HepG2 (cell line): ENCODE data around the gene ADARB2.

Experiments used
- AGO2 ChIP-seq: fragments of 200-400 bp; formaldehyde crosslinking; optimal IDR thresholded peaks from 2 replicates; pipeline ENCODE3; 2017; ENCODE audit warnings: mild to moderate bottlenecking, low read depth, low read length, moderate library complexity
- IKZF4 ChIP-seq: sonication (generic); formaldehyde crosslinking; IDR thresholded peaks from 2 replicates; pipeline ENCODE4 v1.5.1; 2020; ENCODE audit warnings: borderline replicate concordance, mild to moderate bottlenecking, low read depth, missing genetic modification reagents; ENCODE audit errors: not compliant biosample characterization
- NR3C1 ChIP-seq: sonication (generic); formaldehyde crosslinking; IDR thresholded peaks from 2 replicates; pipeline ENCODE4 v1.4.0; 2020; ENCODE audit warnings: missing genetic modification reagents
- POLR2AphosphoS5 ChIP-seq: IDR thresholded peaks from 2 replicates; pipeline ENCODE4 v1.6.1; 2012; ENCODE audit warnings: low read depth, low read length
- RAD21 ChIP-seq: fragments of 450-650 bp; formaldehyde crosslinking; IDR thresholded peaks from 2 replicates; pipeline ENCODE4 v1.5.0; 2020; ENCODE audit warnings: mild to moderate bottlenecking
- SMC3 ChIP-seq: IDR thresholded peaks from 2 replicates; pipeline ENCODE4 v1.6.1; 2011; ENCODE audit warnings: low read length, improper control_type of control experiment
- SNAPC2 ChIP-seq: sonication (generic); formaldehyde crosslinking; IDR thresholded peaks from 2 replicates; pipeline ENCODE4 v1.8.1; 2022; ENCODE audit warnings: mild to moderate bottlenecking, missing genetic modification reagents

GRCh38 chr10:1194161-1194560 lies 543.2 kb downstream of the ADARB2 start:
- no peak for TF ChIP-seq IKZF4 (CRISPR knock-in tag)
- TF ChIP-seq NR3C1, result no peak
- TF ChIP-seq POLR2AphosphoS5, result no peak
- TF ChIP-seq RAD21 (CRISPR knock-in tag), result no peak
- no peak for TF ChIP-seq AGO2
- no peak for TF ChIP-seq SMC3
- TF ChIP-seq SNAPC2, result no peak
